ACC112 (cell line): ENCODE results near the gene TEAD1.

ENCODE experiments used
- H2AFZ ChIP-seq: fragments of 200-600 bp; sonication (generic); one replicate; pipeline ENCODE4 v1.6.0; 2017; ENCODE audit warnings: antibody characterized with exemption, low read length; ENCODE audit not compliant: unreplicated experiment
- H3K27ac ChIP-seq: fragments of 200-600 bp; sonication (generic); 2 replicates; pipeline ENCODE4 v1.5.1; 2014; ENCODE audit warnings: low read depth, mild to moderate bottlenecking, antibody characterized with exemption, low read length, moderate library complexity
- H3K27me3 ChIP-seq: fragments of 200-600 bp; sonication (generic); 2 replicates; pipeline ENCODE4 v1.6.1; 2014; ENCODE audit warnings: mild to moderate bottlenecking, antibody characterized with exemption, low read length, moderate library complexity, mixed read lengths; ENCODE audit not compliant: insufficient read depth
- H3K36me3 ChIP-seq: fragments of 200-600 bp; sonication (generic); 2 replicates; pipeline ENCODE4 v1.6.1; 2016; ENCODE audit warnings: mild to moderate bottlenecking, antibody characterized with exemption, low read length, moderate library complexity, mixed read lengths; ENCODE audit not compliant: insufficient read depth
- H3K4me1 ChIP-seq: fragments of 200-600 bp; sonication (generic); one replicate; pipeline ENCODE4 v1.6.1; 2016; ENCODE audit warnings: low read length, mixed read lengths; ENCODE audit not compliant: insufficient read depth, unreplicated experiment, control insufficient read depth
- H3K4me3 ChIP-seq: fragments of 200-600 bp; sonication (generic); 2 replicates; pipeline ENCODE4 v1.5.1; 2014; ENCODE audit warnings: mild to moderate bottlenecking, low read depth, low read length
- H3K79me2 ChIP-seq: fragments of 200-600 bp; sonication (generic); one replicate; pipeline ENCODE4 v1.6.0; 2016; ENCODE audit warnings: low read length; ENCODE audit not compliant: control insufficient read depth, unreplicated experiment, insufficient read depth

Gene TEAD1

DNA sequence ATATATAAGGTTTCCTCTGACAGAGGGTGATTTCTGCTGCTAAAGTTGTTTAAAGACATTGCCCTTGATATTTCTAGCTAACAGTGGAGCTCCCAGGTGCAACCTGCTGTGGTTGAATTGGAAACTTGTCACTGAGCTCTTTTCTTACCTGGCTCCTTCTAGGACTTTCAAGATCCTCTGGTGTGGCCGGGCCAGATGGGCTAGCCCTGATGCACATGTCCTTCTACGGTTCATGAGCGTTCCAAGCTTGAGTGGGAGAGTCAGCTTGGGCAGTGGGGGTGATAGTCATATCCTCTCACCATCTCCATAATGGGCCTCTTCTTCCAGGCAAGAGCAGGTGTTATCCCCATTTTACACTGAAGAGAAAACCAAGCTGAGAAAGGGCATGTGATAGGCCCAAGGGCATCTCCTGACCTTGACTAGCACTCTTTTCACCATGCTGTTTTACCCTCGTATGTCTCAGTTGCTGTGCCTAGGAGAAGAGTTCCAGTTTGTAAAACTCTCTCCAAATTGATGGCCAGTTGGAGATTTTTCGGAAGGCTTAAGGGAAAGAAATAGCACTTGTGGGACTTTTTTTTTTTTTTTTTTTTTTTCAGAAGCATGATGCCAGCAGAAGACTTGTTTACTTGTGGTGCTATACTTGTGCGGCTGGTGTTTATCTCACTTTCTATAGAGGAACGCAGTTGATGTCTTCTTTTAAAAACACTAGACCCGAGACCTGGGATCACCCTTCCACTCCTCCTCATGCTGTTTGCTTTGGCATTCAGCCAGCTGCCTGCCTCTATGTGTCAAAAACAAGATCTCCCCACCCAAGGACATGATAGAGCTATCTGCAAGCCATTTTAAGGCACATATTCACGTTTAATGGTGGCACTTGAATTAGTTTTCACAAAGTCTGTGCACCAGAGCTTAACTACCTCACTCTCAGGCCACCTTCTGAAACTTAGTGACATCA is 32.6 kb downstream of the TEAD1 start:
- no peaks in the 10 kb centered on the region for H3K36me3 ChIP-seq
- peaks cover 61% of the 10 kb centered on the region for H3K4me1 ChIP-seq
- H3K27me3 ChIP-seq = no peaks in the 10 kb centered on the region
- peaks cover 97% of the 10 kb centered on the region for H3K79me2 ChIP-seq
- H3K4me3 ChIP-seq = peak overlapping the region; percentile 7; the same call in 1 of the 2 replicates
- no peak overlapping the region for H2AFZ ChIP-seq
- peak overlapping the region; percentile 77 for H3K27ac ChIP-seq

DNA sequence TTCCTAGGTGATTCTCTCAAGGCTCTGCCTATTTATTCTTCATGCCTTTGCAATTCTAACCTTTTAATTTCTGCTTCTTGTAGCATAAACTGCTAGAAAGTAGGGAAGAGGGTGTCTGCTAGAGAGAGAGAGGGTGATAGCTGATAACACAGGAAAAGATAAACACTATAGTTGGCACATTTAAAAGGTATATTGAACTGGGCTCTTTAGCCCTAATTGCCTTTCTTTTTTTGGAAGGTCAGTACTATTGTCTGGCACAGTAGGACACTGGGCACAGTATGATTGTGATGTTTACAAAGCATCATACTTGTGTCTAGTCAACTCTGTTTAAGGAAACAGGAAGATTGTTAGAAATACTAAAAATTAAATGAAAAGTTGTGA is 33.3 kb downstream of the TEAD1 start:
- H3K4me3 ChIP-seq = peak overlapping the region; percentile 7; the same call in 1 of the 2 replicates
- H3K27ac ChIP-seq = no peak overlapping the region
- H3K79me2 ChIP-seq = peaks cover 97% of the 10 kb centered on the region
- no peaks in the 10 kb centered on the region for H3K36me3 ChIP-seq
- no peak overlapping the region for H2AFZ ChIP-seq
- H3K27me3 ChIP-seq = no peaks in the 10 kb centered on the region
- peaks cover 56% of the 10 kb centered on the region for H3K4me1 ChIP-seq

DNA sequence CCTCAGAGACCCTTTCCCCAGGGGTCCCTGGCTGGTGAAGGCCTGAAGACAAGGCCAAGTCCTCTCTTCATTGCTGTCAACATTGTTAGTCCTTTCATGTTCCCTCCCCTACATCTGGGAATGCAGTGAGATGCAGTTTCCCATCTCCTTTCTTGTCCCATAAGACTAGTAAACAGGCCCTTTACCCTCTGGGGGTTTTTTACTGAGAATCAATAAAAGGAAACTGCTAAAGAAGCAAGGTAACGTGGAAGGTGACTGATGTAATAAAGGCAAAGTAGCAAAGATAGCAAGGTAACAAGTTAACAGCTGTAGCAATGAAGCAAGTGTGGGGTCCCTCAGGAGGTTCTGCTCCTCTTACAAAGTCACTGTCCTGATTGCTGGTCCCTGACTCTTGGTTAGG is 37.3 kb downstream of the TEAD1 start:
- H3K27me3 ChIP-seq = no peaks in the 10 kb centered on the region
- peaks cover 97% of the 10 kb centered on the region for H3K79me2 ChIP-seq

DNA sequence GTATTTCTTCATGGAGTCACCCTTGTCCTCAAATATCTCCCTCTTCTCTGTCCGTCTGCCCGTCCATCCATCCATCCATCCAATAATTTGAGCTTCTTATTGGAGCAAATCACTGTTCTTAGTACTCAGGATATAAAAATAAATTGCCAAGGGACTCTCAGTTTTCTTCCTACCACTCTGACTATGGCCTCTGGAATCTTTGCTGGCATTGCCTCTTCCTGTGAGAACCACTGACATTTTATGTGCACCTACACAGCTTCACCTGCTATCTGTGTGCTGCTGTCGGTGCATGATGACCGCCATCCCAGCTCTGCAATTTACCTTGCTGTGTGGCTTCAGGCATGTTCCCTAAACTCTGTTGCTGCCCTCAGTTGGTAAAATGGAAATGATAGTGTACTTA is 37.9 kb downstream of the TEAD1 start:
- H3K36me3 ChIP-seq = no peaks in the 10 kb centered on the region
- H3K4me1 ChIP-seq = peaks cover 11% of the 10 kb centered on the region
- H3K79me2 ChIP-seq = peaks cover 97% of the 10 kb centered on the region
- H3K27ac ChIP-seq = no peak overlapping the region
- H2AFZ ChIP-seq = no peak overlapping the region
- H3K4me3 ChIP-seq = no peak overlapping the region
- H3K27me3 ChIP-seq = no peaks in the 10 kb centered on the region

More for the DNA sequence above, 37.3 kb downstream of the TEAD1 start:
- H3K4me3 ChIP-seq = no peak overlapping the region
- no peaks in the 10 kb centered on the region for H3K36me3 ChIP-seq
- H3K27ac ChIP-seq = no peak overlapping the region
- peaks cover 18% of the 10 kb centered on the region for H3K4me1 ChIP-seq
- H2AFZ ChIP-seq = no peak overlapping the region

DNA sequence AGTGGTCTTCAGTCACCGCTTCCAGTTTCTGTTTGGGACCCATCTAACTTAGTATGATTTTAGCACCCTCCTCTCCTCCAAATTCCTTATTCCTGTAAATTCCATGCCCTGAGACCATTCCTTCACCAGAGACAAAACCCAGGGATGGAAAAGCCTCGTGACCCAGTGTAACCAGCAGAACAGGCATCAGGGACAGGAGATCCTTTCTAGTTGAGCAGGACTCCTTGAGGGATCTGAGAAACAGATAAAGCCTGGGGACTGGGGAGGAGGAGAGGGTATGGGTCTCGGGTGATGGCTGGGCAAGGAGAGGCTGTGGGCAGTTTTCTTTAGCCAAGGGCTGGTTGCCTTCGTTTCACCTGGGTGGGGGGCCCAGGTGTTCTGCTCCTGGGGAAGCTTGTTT is 40.9 kb downstream of the TEAD1 start:
- Histone ChIP-seq H2AFZ (no peak overlapping the region), H3K27ac (no peak overlapping the region), H3K79me2 (peaks cover 96% of the 10 kb centered on the region), H3K27me3 (no peaks in the 10 kb centered on the region), H3K4me1 (peaks cover 9% of the 10 kb centered on the region), H3K4me3 (no peak overlapping the region), H3K36me3 (no peaks in the 10 kb centered on the region)

DNA sequence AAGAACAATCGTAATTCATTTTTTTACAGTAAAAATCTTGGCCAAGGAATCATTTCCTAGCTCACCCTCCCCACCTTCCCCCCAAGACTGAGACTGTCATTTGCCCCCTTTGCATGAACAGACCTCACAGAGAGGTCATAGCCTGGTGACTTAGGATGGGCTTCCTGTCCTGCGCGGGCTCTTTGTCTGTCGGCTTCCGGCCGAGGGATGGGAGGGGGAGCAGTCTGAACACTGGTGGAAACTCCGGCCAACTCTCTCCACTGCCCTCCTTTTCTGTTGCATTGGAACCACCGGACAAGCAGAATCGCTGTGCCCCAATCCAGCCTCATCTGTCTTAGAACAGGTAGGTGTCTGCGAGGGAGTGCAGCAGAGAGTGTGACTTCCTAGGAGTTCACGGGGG is 41.7 kb downstream of the TEAD1 start:
- Histone ChIP-seq H3K4me3 (no peak overlapping the region), H3K4me1 (peaks cover 15% of the 10 kb centered on the region), H2AFZ (no peak overlapping the region), H3K36me3 (no peaks in the 10 kb centered on the region), H3K27me3 (no peaks in the 10 kb centered on the region), H3K27ac (no peak overlapping the region), H3K79me2 (peaks cover 96% of the 10 kb centered on the region)

DNA sequence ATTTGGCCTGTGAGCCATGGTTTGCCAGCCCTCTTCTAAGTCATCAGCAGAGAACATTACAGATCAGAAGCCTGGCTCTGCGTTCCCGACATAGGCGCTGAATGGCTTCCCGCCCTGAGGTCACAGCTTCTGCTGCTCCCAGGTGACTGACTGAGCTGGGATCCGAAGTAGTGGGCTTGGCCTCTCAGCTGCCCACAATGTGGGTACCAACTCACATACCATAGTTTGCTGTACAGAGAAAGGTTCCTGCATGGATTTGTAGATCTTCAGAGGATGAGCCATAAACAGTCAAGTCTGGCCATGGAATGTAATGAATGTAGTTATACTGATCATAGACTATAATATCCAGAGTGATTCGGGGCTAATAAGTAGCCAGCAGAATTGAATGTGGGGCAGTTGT is 42.6 kb downstream of the TEAD1 start:
- H3K27ac ChIP-seq = no peak overlapping the region
- H3K27me3 ChIP-seq = no peaks in the 10 kb centered on the region
- peaks cover 22% of the 10 kb centered on the region for H3K4me1 ChIP-seq
- H3K79me2 ChIP-seq = peaks cover 96% of the 10 kb centered on the region
- no peak overlapping the region for H3K4me3 ChIP-seq
- H3K36me3 ChIP-seq = no peaks in the 10 kb centered on the region
- H2AFZ ChIP-seq = no peak overlapping the region

DNA sequence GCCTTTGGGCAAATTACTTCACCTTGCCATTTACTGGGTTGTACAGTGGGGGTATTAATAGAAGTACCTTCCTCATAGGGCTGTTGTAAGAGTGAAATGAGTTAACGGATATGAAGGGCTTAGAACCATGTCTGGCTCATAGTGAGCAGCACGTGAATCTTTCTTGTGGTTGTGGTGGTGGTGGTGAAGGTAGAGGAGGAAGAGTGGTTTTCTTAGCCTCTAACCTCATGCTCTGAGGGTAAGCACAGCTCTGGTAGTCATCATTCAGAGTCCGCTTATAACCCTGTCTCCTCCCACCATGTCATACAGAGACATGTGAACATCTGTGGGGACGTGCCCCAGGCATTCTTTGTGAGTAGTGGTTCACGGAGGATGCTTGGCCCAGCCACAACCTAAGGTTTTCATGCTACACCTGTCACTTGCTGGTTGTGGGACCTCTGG is 43.6 kb downstream of the TEAD1 start:
- Histone ChIP-seq H3K27ac (no peak overlapping the region), H3K27me3 (no peaks in the 10 kb centered on the region), H3K4me1 (peaks cover 30% of the 10 kb centered on the region), H2AFZ (no peak overlapping the region), H3K79me2 (peaks cover 96% of the 10 kb centered on the region), H3K36me3 (no peaks in the 10 kb centered on the region), H3K4me3 (no peak overlapping the region)

DNA sequence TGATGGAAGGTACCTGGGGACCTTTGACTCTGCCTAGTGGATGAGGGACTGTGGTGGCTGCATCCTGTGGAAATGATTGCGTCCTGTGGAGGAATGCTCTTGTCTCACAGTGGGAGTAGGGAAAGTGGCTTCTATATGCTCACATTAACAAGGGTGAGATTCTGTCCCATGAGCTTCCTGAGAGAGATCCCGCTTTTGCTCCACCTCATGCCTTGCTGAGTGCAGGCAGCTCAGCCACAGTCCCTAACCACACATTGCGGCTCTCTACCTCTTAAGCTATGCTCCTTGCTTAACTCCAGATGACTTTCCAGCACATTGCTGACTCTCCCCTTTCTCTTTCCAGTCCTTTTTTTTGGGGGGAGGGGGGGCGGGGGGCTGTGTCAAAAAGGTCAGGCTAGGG is 45.0 kb downstream of the TEAD1 start:
- Histone ChIP-seq H3K4me1 (peaks cover 44% of the 10 kb centered on the region), H3K4me3 (no peak overlapping the region), H2AFZ (no peak overlapping the region), H3K27me3 (no peaks in the 10 kb centered on the region), H3K79me2 (peaks cover 96% of the 10 kb centered on the region), H3K36me3 (no peaks in the 10 kb centered on the region), H3K27ac (no peak overlapping the region)

DNA sequence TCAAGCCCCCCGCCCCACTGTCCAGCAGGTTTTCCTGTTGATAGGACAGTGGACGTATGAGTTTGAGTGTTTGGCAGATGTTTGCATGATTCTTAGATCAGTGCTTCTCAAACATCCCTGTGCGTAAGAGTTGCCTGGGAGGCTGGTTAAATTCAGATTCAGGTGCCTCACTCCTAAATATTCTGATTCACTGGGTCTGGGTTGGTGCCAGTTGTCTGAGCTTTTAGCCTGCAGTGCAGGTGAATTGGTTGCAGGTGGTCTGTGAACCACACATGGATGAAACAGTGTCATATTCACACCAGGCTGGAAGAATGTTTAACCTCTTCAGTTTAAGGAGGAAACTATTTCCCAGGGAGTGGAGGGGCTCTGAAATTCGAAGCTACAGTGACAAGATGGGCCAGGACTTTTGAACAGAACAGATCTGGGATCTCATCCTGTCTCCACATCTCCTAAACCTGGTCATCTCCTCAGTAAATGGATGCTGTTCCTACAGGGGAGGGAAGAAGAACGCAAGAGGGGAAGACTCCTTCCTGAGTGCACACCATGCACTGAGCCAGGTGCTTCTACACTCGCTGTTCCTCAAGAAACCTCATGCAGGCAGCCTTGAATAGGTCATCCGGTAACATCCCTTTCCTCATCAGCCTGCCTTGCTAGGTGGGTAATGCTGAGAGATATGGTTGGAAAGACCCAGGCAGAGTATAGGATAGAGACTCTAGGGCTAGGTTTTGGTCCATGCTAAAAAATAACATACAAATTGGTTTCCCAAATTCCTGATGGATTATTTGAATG is 47.8 kb downstream of the TEAD1 start:
- peaks cover 71% of the 10 kb centered on the region for H3K4me1 ChIP-seq
- H3K79me2 ChIP-seq = peaks cover 98% of the 10 kb centered on the region

More for the DNA sequence above, 47.8 kb downstream of the TEAD1 start:
- Histone ChIP-seq H3K36me3 (no peaks in the 10 kb centered on the region), H3K27me3 (no peaks in the 10 kb centered on the region), H3K27ac (no peak overlapping the region), H2AFZ (no peak overlapping the region), H3K4me3 (no peak overlapping the region)
